Measurements from ENCODE around the gene CDH4. TPM values are rescaled to one million over a fixed set of nuclear protein-coding genes. Genes with fewer than 3 reads are reported as not detected.

Gene CDH4
- total and polyA plus RNA-seq, 2 of the 8 experiments (the other 6 are each of a cell fraction or from before 2014, with no cell fraction given), result 4.3 to 7.9 TPM

DNA sequence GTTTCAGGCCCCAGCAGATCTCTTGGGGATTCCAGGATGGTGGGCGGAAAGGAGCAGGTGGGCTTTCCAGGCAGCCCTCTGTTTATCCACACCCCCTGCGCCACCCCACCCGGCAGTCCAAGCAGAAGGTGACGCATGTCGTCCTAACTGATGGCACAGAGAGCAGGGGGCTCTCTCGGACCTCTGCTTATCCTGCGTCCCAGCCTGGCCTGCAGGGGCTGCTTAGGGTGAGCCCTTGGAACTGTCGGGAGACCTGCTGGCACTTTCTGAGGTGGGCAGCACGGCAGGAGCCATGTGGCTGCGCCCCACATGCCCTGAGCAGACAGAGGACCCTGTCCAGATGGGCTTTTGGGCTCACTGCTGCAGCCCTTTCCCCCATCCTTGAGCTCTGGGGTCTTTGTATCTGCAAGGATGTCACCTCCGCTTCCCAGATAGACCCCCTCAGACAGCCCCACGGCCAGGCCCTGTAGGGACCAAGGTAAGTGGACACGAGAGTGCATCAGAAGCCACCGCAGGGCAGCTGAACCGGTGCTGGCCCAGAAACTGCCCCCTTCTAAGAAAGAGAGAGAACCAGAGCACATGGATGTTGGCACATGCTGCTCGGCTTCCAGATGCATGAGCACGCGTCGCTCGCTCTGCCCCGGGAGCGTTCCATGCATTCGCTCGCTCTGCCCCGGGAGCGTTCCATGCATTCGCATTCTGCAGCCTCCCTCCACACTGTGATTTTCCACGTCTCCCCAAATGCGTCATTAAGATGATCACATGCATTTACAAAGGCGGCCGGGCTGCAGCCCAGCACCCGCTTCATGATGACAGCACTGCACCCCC is 566.9 kb downstream of the CDH4 start:
- Histone ChIP-seq H3K14ac (ENCODE audit: insufficient read length) (no peak overlapping the region), H2BK5ac (ENCODE audit: low read depth, low read length) (no peak overlapping the region), H4K5ac (ENCODE audit: insufficient read length, low read depth, low read length) (no peak overlapping the region), H3K9me3 (ENCODE audit: insufficient read depth in 2 of 2, low read depth in 1 of 2, low read length in 1 of 2) (peaks cover 0 to 2% of the 10 kb centered on the region in 2 experiments; a peak in 1 of 4 replicates), H3K4ac (replicated peaks; ENCODE audit: insufficient read length, low read depth, low read length) (no peak overlapping the region), H3K56ac (replicated peaks; ENCODE audit: insufficient read length, low read depth, low read length) (no peak overlapping the region), H2AK5ac (ENCODE audit: low read depth, low read length) (no peak overlapping the region), H3K79me1 (ENCODE audit: low read depth, low read length) (no peaks in the 10 kb centered on the region), H3K18ac (ENCODE audit: extremely low read depth, low read length) (no peak overlapping the region), H3K4me2 (ENCODE audit: insufficient read depth in 1 of 2, low read depth in 2 of 2, low read length in 2 of 2) (no peak overlapping the region), H3K23ac (ENCODE audit: insufficient read length) (no peak overlapping the region), H3K79me2 (ENCODE audit: control insufficient read depth in 1 of 2, insufficient read depth in 2 of 2, low read length in 2 of 2) (no peaks in the 10 kb centered on the region), H4K91ac (replicated peaks; ENCODE audit: insufficient read length, low read length) (no peak overlapping the region), H3K36me3 (ENCODE audit: control insufficient read depth in 2 of 4, insufficient read depth in 4 of 4, low read length in 3 of 4) (no peaks in the 10 kb centered on the region), H3K4me1 (replicated peaks in 1 of 4; ENCODE audit: control insufficient read depth in 3 of 4, insufficient read depth in 4 of 4, low read length in 3 of 4) (peaks cover 0 to 3% (median 0%) of the 10 kb centered on the region in 4 experiments; a peak in 1 of 7 replicates), H3K27ac (ENCODE audit: low read depth, low read length) (no peak overlapping the region), H4K8ac (ENCODE audit: extremely low read depth, insufficient read depth, low read length) (no peak overlapping the region), H3K23me2 (ENCODE audit: low read depth, low read length) (peaks cover 4% of the 10 kb centered on the region), H2BK15ac (ENCODE audit: low read length) (no peak overlapping the region), H4K20me1 (replicated peaks in 1 of 2; ENCODE audit: control insufficient read depth in 1 of 2, insufficient read depth in 2 of 2, low read length in 2 of 2) (no peaks in the 10 kb centered on the region), H3K27me3 (replicated peaks in 1 of 4; ENCODE audit: control insufficient read depth in 3 of 4, extremely low read depth in 1 of 4, insufficient read depth in 3 of 4, low read length in 3 of 4) (0 out of 7 replicates have a peak, but pooled peaks cover 0 to 3% (median 0%) of the 10 kb centered on the region in 4 experiments), H3K4me3 (ENCODE audit: extremely low read depth in 1 of 4, insufficient read depth in 2 of 4, low read depth in 3 of 4, low read length in 4 of 4) (no peak overlapping the region), H2BK120ac (replicated peaks; ENCODE audit: low read depth, low read length) (no peak overlapping the region), H3K9ac (replicated peaks in 1 of 4; ENCODE audit: extremely low read depth in 1 of 4, low read depth in 3 of 4, low read length in 3 of 4) (no peak overlapping the region), H2BK20ac (ENCODE audit: low read length) (no peak overlapping the region), H2AFZ (ENCODE audit: low read length) (no peak overlapping the region), H2BK12ac (ENCODE audit: low read depth, low read length) (no peak overlapping the region)
- FAIRE-seq (no peak), DNase-seq (ENCODE audit: low read depth in 1 of 2, low spot score in 2 of 2) (no peak)
- ChIA-PET CTCF (ENCODE audit: partially characterized antibody) (interaction anchor here (0.7 to 1.6 kb wide), 3 partner anchors 8 to 15 kb away, joined by 3 to 5 read pairs (median 4); no protein-coding TSS in a partner anchor), POLR2A (ENCODE audit: partially characterized antibody) (no interaction called here)
- 95% methylated on average over 31 of the region's 32 CpGs; no CpG with 5 or more reads in 1 of the 2 experiments for WGBS, 2 experiments (ENCODE audit: extremely low coverage in 1 of 2, insufficient coverage in 1 of 2, insufficient read length in 1 of 2, insufficient replicate concordance in 2 of 2, low coverage in 1 of 2, low lambda C conversion rate in 2 of 2, missing lambda C conversion rate in 1 of 2)
- TF ChIP-seq GABPA (IDR thresholded peaks at IDR 0.05; ENCODE audit: borderline replicate concordance, insufficient read depth, low read length) (no peak), CHD1 (IDR thresholded peaks at IDR 0.05; ENCODE audit: low read depth, low read length) (no peak), JUND (IDR thresholded peaks at IDR 0.05; ENCODE audit: low read length) (no peak), CHD2 (IDR thresholded peaks at IDR 0.05; ENCODE audit: low read length) (no peak), CTBP2 (IDR thresholded peaks at IDR 0.05; ENCODE audit: borderline replicate concordance, insufficient read depth, insufficient read length, low read length) (no peak), TCF12 (IDR thresholded peaks at IDR 0.05; ENCODE audit: low read depth, low read length) (no peak), YY1 (IDR thresholded peaks at IDR 0.05; ENCODE audit: low read depth, low read length) (no peak)
- TF ChIP-seq, protein P1, sequence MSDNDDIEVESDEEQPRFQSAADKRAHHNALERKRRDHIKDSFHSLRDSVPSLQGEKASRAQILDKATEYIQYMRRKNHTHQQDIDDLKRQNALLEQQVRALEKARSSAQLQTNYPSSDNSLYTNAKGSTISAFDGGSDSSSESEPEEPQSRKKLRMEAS (IDR thresholded peaks at IDR 0.05), result no peak

Data from H1 (cell line).